ENCODE results near the gene PPM1L. TPM values are rescaled to one million over a fixed set of nuclear protein-coding genes. Genes with fewer than 3 reads are reported as not detected.

The PPM1L gene
- total and polyA plus RNA-seq, 2 of the 13 experiments (the other 11 are each of a cell fraction or from before 2014, with no cell fraction given) = 0.22 to 1.4 TPM

DNA sequence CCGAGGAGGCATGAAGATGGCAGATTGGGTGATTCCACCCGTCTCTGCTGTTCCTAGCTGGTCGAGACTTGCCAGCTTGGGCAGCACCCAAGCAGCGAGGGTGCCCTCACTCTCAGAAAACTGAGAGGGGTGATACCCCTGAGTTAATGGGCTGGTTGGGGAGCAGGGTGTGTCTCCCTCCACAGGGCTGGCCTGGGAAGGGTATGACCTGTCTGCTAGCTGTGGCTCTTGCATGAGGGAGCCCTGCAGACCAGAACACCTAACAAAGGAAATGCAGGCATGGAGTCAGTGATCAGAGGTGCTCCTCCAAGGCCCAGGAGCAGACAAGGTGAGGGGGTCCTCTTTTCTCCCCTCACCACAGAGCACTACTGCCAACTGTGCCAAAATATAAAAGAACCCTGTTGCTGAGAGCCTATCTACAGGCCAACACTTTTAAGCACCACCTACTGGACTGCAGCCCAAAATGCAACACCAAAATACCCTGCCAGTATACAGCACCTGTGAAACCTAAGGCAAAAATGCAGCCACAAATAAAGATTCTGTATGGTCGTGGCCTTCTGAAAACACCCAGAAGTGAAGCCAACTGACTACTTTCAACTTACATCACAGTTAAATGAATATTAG lies 35.8 kb upstream of the PPM1L start:
- BruUV-seq (replicated peaks) = no TSS peak
- H3K9ac ChIP-seq (ENCODE audit: insufficient read depth, low read depth, low read length) = no peak overlapping the region
- DNase-seq (ENCODE audit: low spot score) = no peak

DNA sequence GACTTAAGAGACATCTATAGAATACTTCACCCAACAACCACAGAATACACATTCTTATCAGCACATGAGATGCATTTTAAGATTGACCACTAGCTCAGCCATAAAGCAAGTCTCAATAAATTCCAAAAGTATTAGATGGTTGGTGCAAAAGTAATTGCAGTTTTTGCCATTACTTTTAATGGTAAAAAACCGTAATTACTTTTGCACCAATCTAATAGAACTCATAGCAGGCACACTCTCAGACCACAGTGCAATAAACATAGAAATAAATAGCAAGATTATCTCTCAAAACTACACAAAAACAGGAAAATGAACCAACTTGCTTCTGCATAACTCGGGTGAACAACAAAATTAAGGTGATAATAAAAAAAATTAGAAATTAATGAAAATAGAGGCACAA lies 33.7 kb upstream of the PPM1L start:
- intact Hi-C loops (cut with micrococcal nuclease; ENCODE audit: unreplicated experiment) = no loop called here
- no peak for ATAC-seq
- in situ Hi-C loops (cut with HindIII; ENCODE audit: extremely low pct_ligation_motif_present, low pct_unique_long_range_greater_than_20kb) = no loop called here
- no TSS peak for BruUV-seq (replicated peaks)
- H3K9me3 ChIP-seq (ENCODE audit: low read length) = no peaks in the 10 kb centered on the region
- H2AFZ ChIP-seq (ENCODE audit: low read length) = no peak overlapping the region
- no peaks in the 10 kb centered on the region for H3K79me2 ChIP-seq (ENCODE audit: insufficient read depth, low read length)
- no peak overlapping the region for H3K4me3 ChIP-seq (replicated peaks in 1 of 3; ENCODE audit: insufficient read depth in 1 of 3, low read depth in 2 of 3, low read length in 3 of 3)
- 0 out of 5 replicates have a peak, but pooled peaks cover 0 to 3% of the 10 kb centered on the region in 2 experiments for H3K27me3 ChIP-seq (ENCODE audit: control insufficient read depth in 1 of 2, insufficient read depth in 2 of 2, low read length in 2 of 2)
- no peak overlapping the region for H3K27ac ChIP-seq (ENCODE audit: extremely low read length, insufficient read depth, low read length)
- no peak for DNase-seq (ENCODE audit: low spot score)
- no peaks in the 10 kb centered on the region for H3K4me1 ChIP-seq (ENCODE audit: insufficient read depth, low read length)
- FAIRE-seq = no peak
- H3K4me2 ChIP-seq (ENCODE audit: low read depth, low read length) = no peak overlapping the region
- TF ChIP-seq ZNF317 (CRISPR knock-in tag; IDR thresholded peaks at IDR 0.05) = no peak
- TF ChIP-seq ZNF891 (CRISPR knock-in tag; IDR thresholded peaks at IDR 0.05) = no peak
- TF ChIP-seq, protein P1, sequence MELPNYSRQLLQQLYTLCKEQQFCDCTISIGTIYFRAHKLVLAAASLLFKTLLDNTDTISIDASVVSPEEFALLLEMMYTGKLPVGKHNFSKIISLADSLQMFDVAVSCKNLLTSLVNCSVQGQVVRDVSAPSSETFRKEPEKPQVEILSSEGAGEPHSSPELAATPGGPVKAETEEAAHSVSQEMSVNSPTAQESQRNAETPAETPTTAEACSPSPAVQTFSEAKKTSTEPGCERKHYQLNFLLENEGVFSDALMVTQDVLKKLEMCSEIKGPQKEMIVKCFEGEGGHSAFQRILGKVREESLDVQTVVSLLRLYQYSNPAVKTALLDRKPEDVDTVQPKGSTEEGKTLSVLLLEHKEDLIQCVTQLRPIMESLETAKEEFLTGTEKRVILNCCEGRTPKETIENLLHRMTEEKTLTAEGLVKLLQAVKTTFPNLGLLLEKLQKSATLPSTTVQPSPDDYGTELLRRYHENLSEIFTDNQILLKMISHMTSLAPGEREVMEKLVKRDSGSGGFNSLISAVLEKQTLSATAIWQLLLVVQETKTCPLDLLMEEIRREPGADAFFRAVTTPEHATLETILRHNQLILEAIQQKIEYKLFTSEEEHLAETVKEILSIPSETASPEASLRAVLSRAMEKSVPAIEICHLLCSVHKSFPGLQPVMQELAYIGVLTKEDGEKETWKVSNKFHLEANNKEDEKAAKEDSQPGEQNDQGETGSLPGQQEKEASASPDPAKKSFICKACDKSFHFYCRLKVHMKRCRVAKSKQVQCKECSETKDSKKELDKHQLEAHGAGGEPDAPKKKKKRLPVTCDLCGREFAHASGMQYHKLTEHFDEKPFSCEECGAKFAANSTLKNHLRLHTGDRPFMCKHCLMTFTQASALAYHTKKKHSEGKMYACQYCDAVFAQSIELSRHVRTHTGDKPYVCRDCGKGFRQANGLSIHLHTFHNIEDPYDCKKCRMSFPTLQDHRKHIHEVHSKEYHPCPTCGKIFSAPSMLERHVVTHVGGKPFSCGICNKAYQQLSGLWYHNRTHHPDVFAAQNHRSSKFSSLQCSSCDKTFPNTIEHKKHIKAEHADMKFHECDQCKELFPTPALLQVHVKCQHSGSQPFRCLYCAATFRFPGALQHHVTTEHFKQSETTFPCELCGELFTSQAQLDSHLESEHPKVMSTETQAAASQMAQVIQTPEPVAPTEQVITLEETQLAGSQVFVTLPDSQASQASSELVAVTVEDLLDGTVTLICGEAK (IDR thresholded peaks at IDR 0.05) = peak; percentile 88
- TF ChIP-seq, protein P1 (CRISPR knock-in tag; IDR thresholded peaks at IDR 0.05) = no peak
- H3K9ac ChIP-seq (ENCODE audit: insufficient read depth, low read depth, low read length) = no peak overlapping the region
- ChIA-PET CTCF (ENCODE audit: low intra/inter-chr PET ratio, low total read pairs) (no interaction called here), POLR2A (no interaction called here)
- H4K20me1 ChIP-seq (ENCODE audit: insufficient read depth, low read length) = no peaks in the 10 kb centered on the region
- WGBS (ENCODE audit: low lambda C conversion rate) = 6% methylated on average over 2 of the region's 2 CpGs
- H3K36me3 ChIP-seq (replicated peaks in 1 of 2; ENCODE audit: control insufficient read depth in 1 of 2, insufficient read depth in 2 of 2, low read length in 2 of 2) = no peaks in the 10 kb centered on the region

More for the DNA sequence above, 35.8 kb upstream of the PPM1L start:
- H3K27me3 ChIP-seq (ENCODE audit: control insufficient read depth in 1 of 2, insufficient read depth in 2 of 2, low read length in 2 of 2) = 0 out of 5 replicates have a peak, but pooled peaks cover 0 to 3% of the 10 kb centered on the region in 2 experiments
- no peak overlapping the region for H2AFZ ChIP-seq (ENCODE audit: low read length)
- WGBS (ENCODE audit: low lambda C conversion rate) = 0% methylated on average over 1 of the region's 5 CpGs
- POLR2A ChIA-PET = no interaction called here
- H3K4me2 ChIP-seq (ENCODE audit: low read depth, low read length) = no peak overlapping the region
- FAIRE-seq = no peak
- no peaks in the 10 kb centered on the region for H4K20me1 ChIP-seq (ENCODE audit: insufficient read depth, low read length)
- CTCF ChIA-PET (ENCODE audit: low intra/inter-chr PET ratio, low total read pairs) = no interaction called here
- H3K36me3 ChIP-seq (replicated peaks in 1 of 2; ENCODE audit: control insufficient read depth in 1 of 2, insufficient read depth in 2 of 2, low read length in 2 of 2) = no peaks in the 10 kb centered on the region
- TF ChIP-seq, protein P2, sequence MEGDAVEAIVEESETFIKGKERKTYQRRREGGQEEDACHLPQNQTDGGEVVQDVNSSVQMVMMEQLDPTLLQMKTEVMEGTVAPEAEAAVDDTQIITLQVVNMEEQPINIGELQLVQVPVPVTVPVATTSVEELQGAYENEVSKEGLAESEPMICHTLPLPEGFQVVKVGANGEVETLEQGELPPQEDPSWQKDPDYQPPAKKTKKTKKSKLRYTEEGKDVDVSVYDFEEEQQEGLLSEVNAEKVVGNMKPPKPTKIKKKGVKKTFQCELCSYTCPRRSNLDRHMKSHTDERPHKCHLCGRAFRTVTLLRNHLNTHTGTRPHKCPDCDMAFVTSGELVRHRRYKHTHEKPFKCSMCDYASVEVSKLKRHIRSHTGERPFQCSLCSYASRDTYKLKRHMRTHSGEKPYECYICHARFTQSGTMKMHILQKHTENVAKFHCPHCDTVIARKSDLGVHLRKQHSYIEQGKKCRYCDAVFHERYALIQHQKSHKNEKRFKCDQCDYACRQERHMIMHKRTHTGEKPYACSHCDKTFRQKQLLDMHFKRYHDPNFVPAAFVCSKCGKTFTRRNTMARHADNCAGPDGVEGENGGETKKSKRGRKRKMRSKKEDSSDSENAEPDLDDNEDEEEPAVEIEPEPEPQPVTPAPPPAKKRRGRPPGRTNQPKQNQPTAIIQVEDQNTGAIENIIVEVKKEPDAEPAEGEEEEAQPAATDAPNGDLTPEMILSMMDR (CRISPR knock-in tag; IDR thresholded peaks at IDR 0.05) = peak; percentile 18; the same call in 1 of the 2 replicates
- no peak for TF ChIP-seq ZNF337 (CRISPR knock-in tag; IDR thresholded peaks at IDR 0.05; ENCODE audit: borderline replicate concordance, low read depth)
- no peak overlapping the region for H3K27ac ChIP-seq (ENCODE audit: extremely low read length, insufficient read depth, low read length)
- intact Hi-C loops (cut with micrococcal nuclease; ENCODE audit: unreplicated experiment) (no loop called here), in situ Hi-C loops (cut with HindIII; ENCODE audit: extremely low pct_ligation_motif_present, low pct_unique_long_range_greater_than_20kb) (no loop called here)
- H3K4me3 ChIP-seq (replicated peaks in 1 of 3; ENCODE audit: insufficient read depth in 1 of 3, low read depth in 2 of 3, low read length in 3 of 3) = no peak overlapping the region
- no peaks in the 10 kb centered on the region for H3K79me2 ChIP-seq (ENCODE audit: insufficient read depth, low read length)
- H3K4me1 ChIP-seq (ENCODE audit: insufficient read depth, low read length) = no peaks in the 10 kb centered on the region
- ATAC-seq = peak; percentile 88
- H3K9me3 ChIP-seq (ENCODE audit: low read length) = no peaks in the 10 kb centered on the region

Measured in HepG2 (cell line).